ENCODE data around the gene ARMC7. TPM values are rescaled to one million over a fixed set of nuclear protein-coding genes. Genes with fewer than 3 reads are reported as not detected.

The ARMC7 gene
- total and polyA plus RNA-seq, 2 of the 13 experiments (the other 11 are each of a cell fraction or from before 2014, with no cell fraction given), result 3.9 to 4.2 TPM

DNA sequence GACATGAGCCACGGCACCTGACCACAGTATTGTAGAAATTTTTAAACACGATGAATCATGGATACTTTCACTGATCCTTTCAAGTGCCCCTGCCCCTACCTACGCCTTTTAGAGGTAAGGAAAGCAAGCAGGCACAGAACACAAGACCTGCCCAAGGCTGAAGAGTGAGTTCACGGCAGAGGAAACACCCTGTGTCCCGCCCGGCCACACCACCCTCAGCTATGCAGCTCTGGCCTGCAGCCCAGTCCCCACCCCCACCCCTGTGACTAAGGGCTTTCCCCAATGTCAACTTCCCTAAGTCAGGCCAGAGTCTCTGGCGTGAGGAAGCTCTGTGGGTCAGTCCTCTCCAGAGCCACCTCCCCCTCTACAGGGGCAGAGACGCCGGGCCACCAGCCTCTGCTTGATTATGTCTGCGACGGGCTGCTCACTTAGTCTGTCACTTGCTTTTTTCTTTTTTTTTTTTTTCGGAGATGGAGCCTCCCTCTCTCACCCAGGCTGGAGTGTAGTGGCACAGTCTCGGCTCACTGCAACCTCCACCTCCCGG is 13.6 kb upstream of the ARMC7 start (continued):
- TF ChIP-seq KIAA2018 (CRISPR knock-in tag; IDR thresholded peaks at IDR 0.05; ENCODE audit: borderline replicate concordance) (no peak), NRL (CRISPR knock-in tag; IDR thresholded peaks at IDR 0.05; ENCODE audit: borderline replicate concordance) (no peak), ZNF253 (CRISPR knock-in tag; IDR thresholded peaks at IDR 0.05; ENCODE audit: borderline replicate concordance) (no peak), FOXK1 (CRISPR knock-in tag; IDR thresholded peaks at IDR 0.05; ENCODE audit: borderline replicate concordance, low read depth) (no peak), ZNF703 (CRISPR knock-in tag; IDR thresholded peaks at IDR 0.05; ENCODE audit: borderline replicate concordance) (no peak), ISL2 (CRISPR knock-in tag; IDR thresholded peaks at IDR 0.05) (no peak), MAF1 (CRISPR knock-in tag; IDR thresholded peaks at IDR 0.05; ENCODE audit: borderline replicate concordance) (no peak), NAIF1 (CRISPR knock-in tag; IDR thresholded peaks at IDR 0.05; ENCODE audit: borderline replicate concordance) (no peak), DNMT1 (CRISPR knock-in tag; IDR thresholded peaks at IDR 0.05) (no peak)
- TF ChIP-seq, protein P1, sequence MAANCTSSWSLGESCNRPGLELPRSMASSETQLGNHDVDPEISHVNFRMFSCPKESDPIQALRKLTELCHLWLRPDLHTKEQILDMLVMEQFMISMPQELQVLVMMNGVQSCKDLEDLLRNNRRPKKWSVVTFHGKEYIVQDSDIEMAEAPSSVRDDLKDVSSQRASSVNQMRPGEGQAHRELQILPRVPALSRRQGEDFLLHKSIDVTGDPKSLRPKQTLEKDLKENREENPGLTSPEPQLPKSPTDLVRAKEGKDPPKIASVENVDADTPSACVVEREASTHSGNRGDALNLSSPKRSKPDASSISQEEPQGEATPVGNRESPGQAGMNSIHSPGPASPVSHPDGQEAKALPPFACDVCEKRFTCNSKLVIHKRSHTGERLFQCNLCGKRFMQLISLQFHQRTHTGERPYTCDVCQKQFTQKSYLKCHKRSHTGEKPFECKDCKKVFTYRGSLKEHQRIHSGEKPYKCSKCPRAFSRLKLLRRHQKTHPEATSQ (CRISPR knock-in tag; IDR thresholded peaks at IDR 0.05; ENCODE audit: borderline replicate concordance), result no peak
- TF ChIP-seq, protein P2, sequence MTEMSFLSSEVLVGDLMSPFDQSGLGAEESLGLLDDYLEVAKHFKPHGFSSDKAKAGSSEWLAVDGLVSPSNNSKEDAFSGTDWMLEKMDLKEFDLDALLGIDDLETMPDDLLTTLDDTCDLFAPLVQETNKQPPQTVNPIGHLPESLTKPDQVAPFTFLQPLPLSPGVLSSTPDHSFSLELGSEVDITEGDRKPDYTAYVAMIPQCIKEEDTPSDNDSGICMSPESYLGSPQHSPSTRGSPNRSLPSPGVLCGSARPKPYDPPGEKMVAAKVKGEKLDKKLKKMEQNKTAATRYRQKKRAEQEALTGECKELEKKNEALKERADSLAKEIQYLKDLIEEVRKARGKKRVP (CRISPR knock-in tag; IDR thresholded peaks at IDR 0.05), result no peak
- TF ChIP-seq, protein P3, sequence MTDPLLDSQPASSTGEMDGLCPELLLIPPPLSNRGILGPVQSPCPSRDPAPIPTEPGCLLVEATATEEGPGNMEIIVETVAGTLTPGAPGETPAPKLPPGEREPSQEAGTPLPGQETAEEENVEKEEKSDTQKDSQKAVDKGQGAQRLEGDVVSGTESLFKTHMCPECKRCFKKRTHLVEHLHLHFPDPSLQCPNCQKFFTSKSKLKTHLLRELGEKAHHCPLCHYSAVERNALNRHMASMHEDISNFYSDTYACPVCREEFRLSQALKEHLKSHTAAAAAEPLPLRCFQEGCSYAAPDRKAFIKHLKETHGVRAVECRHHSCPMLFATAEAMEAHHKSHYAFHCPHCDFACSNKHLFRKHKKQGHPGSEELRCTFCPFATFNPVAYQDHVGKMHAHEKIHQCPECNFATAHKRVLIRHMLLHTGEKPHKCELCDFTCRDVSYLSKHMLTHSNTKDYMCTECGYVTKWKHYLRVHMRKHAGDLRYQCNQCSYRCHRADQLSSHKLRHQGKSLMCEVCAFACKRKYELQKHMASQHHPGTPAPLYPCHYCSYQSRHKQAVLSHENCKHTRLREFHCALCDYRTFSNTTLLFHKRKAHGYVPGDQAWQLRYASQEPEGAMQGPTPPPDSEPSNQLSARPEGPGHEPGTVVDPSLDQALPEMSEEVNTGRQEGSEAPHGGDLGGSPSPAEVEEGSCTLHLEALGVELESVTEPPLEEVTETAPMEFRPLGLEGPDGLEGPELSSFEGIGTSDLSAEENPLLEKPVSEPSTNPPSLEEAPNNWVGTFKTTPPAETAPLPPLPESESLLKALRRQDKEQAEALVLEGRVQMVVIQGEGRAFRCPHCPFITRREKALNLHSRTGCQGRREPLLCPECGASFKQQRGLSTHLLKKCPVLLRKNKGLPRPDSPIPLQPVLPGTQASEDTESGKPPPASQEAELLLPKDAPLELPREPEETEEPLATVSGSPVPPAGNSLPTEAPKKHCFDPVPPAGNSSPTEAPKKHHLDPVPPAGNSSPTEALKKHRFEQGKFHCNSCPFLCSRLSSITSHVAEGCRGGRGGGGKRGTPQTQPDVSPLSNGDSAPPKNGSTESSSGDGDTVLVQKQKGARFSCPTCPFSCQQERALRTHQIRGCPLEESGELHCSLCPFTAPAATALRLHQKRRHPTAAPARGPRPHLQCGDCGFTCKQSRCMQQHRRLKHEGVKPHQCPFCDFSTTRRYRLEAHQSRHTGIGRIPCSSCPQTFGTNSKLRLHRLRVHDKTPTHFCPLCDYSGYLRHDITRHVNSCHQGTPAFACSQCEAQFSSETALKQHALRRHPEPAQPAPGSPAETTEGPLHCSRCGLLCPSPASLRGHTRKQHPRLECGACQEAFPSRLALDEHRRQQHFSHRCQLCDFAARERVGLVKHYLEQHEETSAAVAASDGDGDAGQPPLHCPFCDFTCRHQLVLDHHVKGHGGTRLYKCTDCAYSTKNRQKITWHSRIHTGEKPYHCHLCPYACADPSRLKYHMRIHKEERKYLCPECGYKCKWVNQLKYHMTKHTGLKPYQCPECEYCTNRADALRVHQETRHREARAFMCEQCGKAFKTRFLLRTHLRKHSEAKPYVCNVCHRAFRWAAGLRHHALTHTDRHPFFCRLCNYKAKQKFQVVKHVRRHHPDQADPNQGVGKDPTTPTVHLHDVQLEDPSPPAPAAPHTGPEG (CRISPR knock-in tag; IDR thresholded peaks at IDR 0.05), result 0 out of 2 replicates have a peak, but pooled peaks have one; percentile 35
